Immature natural killer cell (primary cell): Measurements from ENCODE around the gene RIPK1. TPM values are rescaled to one million over a fixed set of nuclear protein-coding genes. Genes with fewer than 3 reads are reported as not detected.
"Not testable (repeated sequence)": the region's sequence is repeated elsewhere in the genome, so short reads cannot be mapped to it uniquely, and the experiment has no call there.

Experiments
- DNase-seq, 3 donors: peaks; one replicate each; pipeline ENCODE4 v3.0.0; 2022; ENCODE audit warnings: mixed read lengths in 1 of 3
- H3K27ac Mint-ChIP-seq, 6 donors: one replicate each; pipeline ENCODE4 v1.8.0; 2020; ENCODE audit warnings: mixed read lengths in 6 of 6, mild to moderate bottlenecking in 5 of 6, inconsistent platforms in 4 of 6, moderate library complexity in 3 of 6
- H3K27me3 Mint-ChIP-seq, 3 donors: one replicate each; pipeline ENCODE4 v1.8.0; 2020 to 2021; ENCODE audit warnings: low read depth in 3 of 3, mild to moderate bottlenecking in 3 of 3, mixed read lengths in 3 of 3, moderate library complexity in 3 of 3, inconsistent platforms in 1 of 3
- H3K36me3 Mint-ChIP-seq, 3 donors: one replicate each; pipeline ENCODE4 v1.8.0; 2020; ENCODE audit warnings: mixed read lengths in 3 of 3, inconsistent platforms in 2 of 3, mild to moderate bottlenecking in 2 of 3
- H3K4me1 Mint-ChIP-seq, 2 donors: one replicate each; pipeline ENCODE4 v1.8.0; 2020; ENCODE audit warnings: inconsistent platforms in 2 of 2, mild to moderate bottlenecking in 2 of 2, mixed read lengths in 2 of 2, moderate library complexity in 1 of 2
- H3K4me3 Mint-ChIP-seq, 5 donors: one replicate each; pipeline ENCODE4 v1.8.0; 2020; ENCODE audit warnings: mild to moderate bottlenecking in 5 of 5, mixed read lengths in 5 of 5, inconsistent platforms in 3 of 5, moderate library complexity in 3 of 5
- H3K9me3 Mint-ChIP-seq, 6 donors: one replicate each; pipeline ENCODE4 v1.8.0; 2020; ENCODE audit warnings: mild to moderate bottlenecking in 6 of 6, mixed read lengths in 6 of 6, inconsistent platforms in 4 of 6, moderate library complexity in 3 of 6
- polyA plus RNA-seq, 3 donors: library from polyadenylated mRNA; unstranded; fragments of 300-500 nt; fragmentation: Illumina TruSeq; gene quantifications; one replicate each; pipeline ENCODE4 v1.2.3, GENCODE V29; 2021

Gene RIPK1
- polyA plus RNA-seq, 3 donors from 2014 or later, result 13.8 to 32.6 (median 23.5) TPM

DNA sequence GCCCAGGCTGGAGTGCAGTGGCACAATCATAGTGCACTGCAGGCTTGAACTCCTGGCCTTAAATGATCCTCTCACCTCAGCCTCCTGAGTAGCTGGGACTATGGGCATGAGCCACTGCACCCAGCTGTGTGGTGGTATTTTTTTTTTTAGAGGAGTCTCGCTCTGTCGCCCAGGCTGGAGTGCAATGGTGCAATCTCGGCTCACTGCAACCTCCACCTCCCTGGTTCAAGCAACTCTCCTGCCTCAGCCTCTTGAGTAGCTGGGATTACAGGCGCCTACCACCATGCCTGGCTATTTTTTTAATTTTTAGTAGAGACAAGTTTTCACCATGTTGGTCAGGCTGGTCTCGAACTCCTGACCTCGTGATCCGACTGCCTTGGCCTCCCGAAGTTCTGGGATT is 10.7 kb downstream of the RIPK1 start:
- H3K4me3 Mint-ChIP-seq, H3K9me3 Mint-ChIP-seq, DNase-seq, H3K27me3 Mint-ChIP-seq: not testable (repeated sequence)
- peak overlapping the region in 1 of 6 donors; percentile 68 for H3K27ac Mint-ChIP-seq
- H3K4me1 Mint-ChIP-seq, result peaks cover 45 to 46% of the 10 kb centered on the region in 2 donors
- peaks cover 32 to 59% (median 38%) of the 10 kb centered on the region in 3 donors for H3K36me3 Mint-ChIP-seq

DNA sequence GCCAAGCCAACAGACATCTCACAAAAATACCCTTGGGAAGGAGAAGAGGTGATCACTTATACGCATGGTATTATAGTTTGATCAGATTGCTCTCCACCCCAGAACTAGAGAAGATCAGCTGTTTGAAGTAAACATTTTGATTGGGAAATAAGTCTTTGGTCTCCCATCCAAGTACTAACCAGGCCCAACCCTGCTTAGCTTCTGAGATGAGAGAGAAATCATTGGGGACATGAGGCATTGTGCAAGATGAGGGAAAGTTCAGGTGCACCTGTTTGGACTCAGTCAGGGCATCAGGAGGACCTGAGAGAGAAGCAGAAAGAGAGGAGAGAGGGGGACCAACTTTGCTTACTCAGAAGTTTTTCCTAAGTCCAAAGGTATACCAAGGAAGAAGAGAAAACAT is 11.4 kb downstream of the RIPK1 start:
- H3K4me3 Mint-ChIP-seq, result no peak overlapping the region
- peaks cover 36 to 64% (median 42%) of the 10 kb centered on the region in 3 donors for H3K36me3 Mint-ChIP-seq
- peaks cover 0 to 2% (median 0%) of the 10 kb centered on the region in 3 donors for H3K27me3 Mint-ChIP-seq
- no peak for DNase-seq
- H3K9me3 Mint-ChIP-seq, result no peaks in the 10 kb centered on the region
- peak overlapping the region in 3 of 6 donors; percentile 12 to 30 (median 15) for H3K27ac Mint-ChIP-seq
- H3K4me1 Mint-ChIP-seq, result peaks cover 40 to 43% of the 10 kb centered on the region in 2 donors

- H3K9me3 Mint-ChIP-seq, result no peaks in the 10 kb centered on the region
- peaks cover 0 to 2% (median 2%) of the 10 kb centered on the region in 3 donors for H3K27me3 Mint-ChIP-seq
- peaks cover 41 to 77% (median 56%) of the 10 kb centered on the region in 3 donors for H3K36me3 Mint-ChIP-seq
- no peak for DNase-seq
- H3K4me3 Mint-ChIP-seq, result no peak overlapping the region
- peaks cover 22% of the 10 kb centered on the region in 2 donors for H3K4me1 Mint-ChIP-seq
- no peak overlapping the region for H3K27ac Mint-ChIP-seq
Measured at GRCh38 chr6:3081960-3082359, 13.7 kb downstream of the RIPK1 start.

DNA sequence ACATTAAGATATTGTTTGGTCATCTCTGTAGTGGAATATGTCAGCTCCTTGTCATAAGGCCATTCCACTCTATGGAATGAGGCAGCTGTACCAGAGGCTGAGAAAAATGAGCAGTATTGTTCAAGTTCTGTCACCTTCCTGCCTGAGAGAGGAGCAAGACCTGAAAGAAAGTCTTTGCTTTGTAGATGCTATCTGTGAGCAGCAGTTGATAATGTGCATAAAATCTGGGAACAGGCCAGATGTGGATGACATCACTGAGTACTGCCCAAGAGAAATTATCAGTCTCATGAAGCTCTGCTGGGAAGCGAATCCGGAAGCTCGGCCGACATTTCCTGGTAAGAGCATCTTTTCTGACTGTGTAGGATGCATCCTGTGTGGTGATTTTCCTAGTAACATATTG is 16.8 kb downstream of the RIPK1 start:
- Mint-ChIP-seq H3K36me3 (peaks cover 33 to 68% (median 50%) of the 10 kb centered on the region in 3 donors), H3K4me3 (no peak overlapping the region), H3K27me3 (peaks cover 0 to 3% (median 2%) of the 10 kb centered on the region in 3 donors), H3K9me3 (no peaks in the 10 kb centered on the region), H3K27ac (no peak overlapping the region), H3K4me1 (peaks cover 29 to 34% of the 10 kb centered on the region in 2 donors)
- DNase-seq, result no peak

- Mint-ChIP-seq H3K27ac (peak overlapping the region in 4 of 6 donors; percentile 15 to 71 (median 42)), H3K9me3 (no peaks in the 10 kb centered on the region), H3K4me1 (peaks cover 27 to 34% of the 10 kb centered on the region in 2 donors), H3K4me3 (no peak overlapping the region), H3K36me3 (peaks cover 29 to 63% (median 46%) of the 10 kb centered on the region in 3 donors), H3K27me3 (peaks cover 2 to 3% (median 2%) of the 10 kb centered on the region in 3 donors)
- no peak for DNase-seq
Measured at GRCh38 chr6:3086282-3086946, 18.1 kb downstream of the RIPK1 start.

GRCh38 chr6:3088446-3088845 is 20.2 kb downstream of the RIPK1 start:
- Mint-ChIP-seq H3K9me3 (no peaks in the 10 kb centered on the region), H3K4me1 (peaks cover 23 to 34% of the 10 kb centered on the region in 2 donors), H3K36me3 (peaks cover 18 to 48% (median 36%) of the 10 kb centered on the region in 3 donors), H3K27me3 (peaks cover 2 to 3% (median 2%) of the 10 kb centered on the region in 3 donors), H3K4me3 (peak overlapping the region in 3 of 5 donors; percentile 20 to 29 (median 24)), H3K27ac (peak overlapping the region; percentile 71 to 88 (median 81))
- DNase-seq, result peak; percentile 38 to 53 (median 47)

GRCh38 chr6:3088968-3089367 is 20.7 kb downstream of the RIPK1 start:
- Mint-ChIP-seq H3K4me1 (peaks cover 23 to 34% of the 10 kb centered on the region in 2 donors), H3K27me3 (peaks cover 2 to 3% (median 3%) of the 10 kb centered on the region in 3 donors), H3K9me3 (no peaks in the 10 kb centered on the region), H3K36me3 (peaks cover 14 to 44% (median 32%) of the 10 kb centered on the region in 3 donors), H3K27ac (peak overlapping the region in 5 of 6 donors; percentile 28 to 84 (median 79)), H3K4me3 (peak overlapping the region in 2 of 5 donors; percentile 24 to 26)
- no peak for DNase-seq

DNA sequence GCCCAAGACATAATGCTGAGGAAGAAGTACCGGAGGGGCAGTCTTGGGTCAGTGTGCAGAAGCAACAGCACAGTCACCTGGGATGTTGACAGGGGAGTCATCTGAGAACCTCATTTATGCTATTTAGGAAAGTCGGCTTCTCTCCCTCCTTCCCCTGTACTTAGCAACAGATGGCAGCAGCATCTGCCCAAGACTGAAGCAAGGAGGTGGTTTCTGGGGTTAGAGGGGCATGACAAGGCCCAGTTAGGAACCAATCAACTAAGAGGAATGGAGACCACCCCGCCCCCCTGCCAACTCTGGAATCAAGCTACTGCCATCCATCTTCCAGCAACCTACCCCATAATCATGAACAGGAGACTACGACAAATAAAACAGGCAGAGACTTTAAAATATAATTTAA is 21.7 kb downstream of the RIPK1 start:
- Mint-ChIP-seq H3K27ac (peak overlapping the region in 5 of 6 donors; percentile 1 to 45 (median 13)), H3K9me3 (no peaks in the 10 kb centered on the region), H3K4me3 (no peak overlapping the region), H3K27me3 (peaks cover 2 to 4% (median 3%) of the 10 kb centered on the region in 3 donors), H3K4me1 (peaks cover 23 to 34% of the 10 kb centered on the region in 2 donors), H3K36me3 (peaks cover 12 to 48% (median 31%) of the 10 kb centered on the region in 3 donors)
- no peak for DNase-seq

DNA sequence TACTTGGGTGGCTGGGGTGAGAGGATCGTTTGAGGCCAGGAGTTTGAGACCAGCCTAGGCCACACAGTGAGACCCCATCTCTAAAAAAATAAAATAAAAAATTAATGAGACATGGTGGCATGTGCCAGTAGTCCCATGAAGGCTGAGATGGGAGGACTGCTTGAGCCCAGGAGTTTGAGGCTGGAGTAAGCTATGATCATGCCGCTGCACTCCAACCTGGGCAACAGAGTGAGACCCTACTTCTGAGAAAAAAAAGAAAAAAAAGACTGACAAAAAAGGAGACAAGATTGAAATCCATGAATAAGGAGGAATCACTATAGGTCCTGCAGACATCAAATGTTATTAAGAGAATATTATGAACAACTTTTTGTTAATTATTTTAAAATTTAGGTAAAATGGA is 26.5 kb downstream of the RIPK1 start:
- H3K4me1 Mint-ChIP-seq, result peaks cover 1 to 8% of the 10 kb centered on the region in 2 donors
- no peak for DNase-seq
- peaks cover 0 to 4% (median 0%) of the 10 kb centered on the region in 3 donors for H3K27me3 Mint-ChIP-seq
- H3K27ac Mint-ChIP-seq, result peak overlapping the region in 2 of 6 donors; percentile 35 to 59
- H3K36me3 Mint-ChIP-seq, result peaks cover 8 to 34% (median 12%) of the 10 kb centered on the region in 3 donors
- no peaks in the 10 kb centered on the region for H3K9me3 Mint-ChIP-seq
- H3K4me3 Mint-ChIP-seq, result no peak overlapping the region

DNA sequence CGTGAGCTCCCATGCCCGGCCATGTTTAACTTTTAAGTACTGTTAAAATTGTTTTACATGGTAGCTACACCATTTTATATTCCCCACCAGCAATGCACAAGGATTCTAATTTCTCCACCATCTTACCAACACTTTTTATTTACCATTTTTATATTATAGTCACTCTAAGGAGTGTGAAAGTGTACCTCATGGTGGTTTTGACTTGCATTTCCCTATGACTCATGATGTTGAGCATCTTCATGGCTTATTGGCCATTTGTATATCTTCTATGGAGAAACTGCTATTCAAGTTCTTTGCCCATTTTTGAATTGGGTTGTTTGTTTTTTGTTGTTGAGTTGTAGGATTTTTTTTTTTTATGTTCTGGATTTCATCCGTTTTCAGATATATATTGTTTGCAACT is 34.6 kb downstream of the RIPK1 start:
- Mint-ChIP-seq H3K9me3 (no peaks in the 10 kb centered on the region), H3K27ac (no peak overlapping the region), H3K27me3 (peaks cover 0 to 4% (median 0%) of the 10 kb centered on the region in 3 donors), H3K36me3 (peaks cover 17 to 40% (median 33%) of the 10 kb centered on the region in 3 donors), H3K4me3 (no peak overlapping the region), H3K4me1 (peaks cover 1 to 10% of the 10 kb centered on the region in 2 donors)
- DNase-seq, result no peak

GRCh38 chr6:3108746-3109414 is 40.6 kb downstream of the RIPK1 start:
- peak overlapping the region in 5 of 6 donors; percentile 1 to 89 (median 6) for H3K27ac Mint-ChIP-seq
- DNase-seq, result no peak
- H3K9me3 Mint-ChIP-seq, result no peaks in the 10 kb centered on the region

DNA sequence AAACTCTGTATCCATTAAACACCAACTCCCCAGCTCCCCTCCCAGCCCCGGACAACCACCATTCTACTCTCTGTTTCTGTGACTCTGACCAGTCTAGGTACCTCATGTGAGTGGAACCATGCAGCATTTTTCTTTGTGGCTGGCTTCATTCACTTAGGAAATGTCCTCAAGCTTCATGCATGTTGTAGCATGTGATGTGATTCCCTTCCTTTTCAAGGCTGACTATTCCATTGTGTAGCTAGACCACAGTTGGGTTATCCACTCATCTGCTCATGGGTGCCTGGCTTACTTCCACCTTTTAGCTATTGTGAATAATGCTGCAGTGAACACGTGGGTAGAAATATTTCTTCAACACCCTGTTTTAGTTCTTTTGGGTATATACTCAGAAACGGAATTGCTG is 41.5 kb downstream of the RIPK1 start:
- H3K9me3 Mint-ChIP-seq, result no peaks in the 10 kb centered on the region
- no peak for DNase-seq
- peaks cover 4 to 11% of the 10 kb centered on the region in 2 donors for H3K4me1 Mint-ChIP-seq
- H3K4me3 Mint-ChIP-seq, result no peak overlapping the region
- peaks cover 19 to 38% (median 32%) of the 10 kb centered on the region in 3 donors for H3K36me3 Mint-ChIP-seq
- H3K27me3 Mint-ChIP-seq, result peaks cover 2 to 6% (median 3%) of the 10 kb centered on the region in 3 donors
- peak overlapping the region; percentile 8 to 68 (median 30) for H3K27ac Mint-ChIP-seq

More at GRCh38 chr6:3108746-3109414, 40.6 kb downstream of the RIPK1 start:
- H3K36me3 Mint-ChIP-seq, result peaks cover 19 to 47% (median 39%) of the 10 kb centered on the region in 3 donors
- peaks cover 2 to 6% (median 3%) of the 10 kb centered on the region in 3 donors for H3K27me3 Mint-ChIP-seq
- H3K4me3 Mint-ChIP-seq, result no peak overlapping the region
- H3K4me1 Mint-ChIP-seq, result peaks cover 4 to 11% of the 10 kb centered on the region in 2 donors

DNA sequence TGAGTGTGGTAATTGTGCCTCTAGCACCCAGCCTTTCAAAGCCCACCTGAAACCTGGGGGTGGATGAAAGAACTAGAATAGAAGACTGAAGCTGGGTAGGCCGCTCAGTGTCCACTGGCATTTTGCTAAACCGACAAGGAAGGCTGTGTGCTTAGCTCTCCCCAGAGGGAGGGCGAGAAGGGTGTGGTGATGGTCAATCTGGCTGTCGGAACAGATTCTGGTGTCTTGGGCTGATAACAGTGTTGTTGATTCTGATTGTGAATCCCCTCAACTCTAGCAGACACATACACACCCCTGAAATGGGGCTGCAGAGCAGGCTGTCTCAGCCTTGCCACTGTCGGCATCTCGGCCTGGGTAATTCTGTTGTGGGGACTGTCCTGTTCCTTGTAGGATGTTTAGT is 46.1 kb downstream of the RIPK1 start:
- Mint-ChIP-seq H3K9me3 (no peaks in the 10 kb centered on the region), H3K27ac (peak overlapping the region in 1 of 6 donors; percentile 43), H3K4me3 (no peak overlapping the region), H3K27me3 (peaks cover 7 to 11% (median 9%) of the 10 kb centered on the region in 3 donors), H3K4me1 (peaks cover 13 to 14% of the 10 kb centered on the region in 2 donors), H3K36me3 (peaks cover 7 to 16% (median 10%) of the 10 kb centered on the region in 3 donors)
- no peak for DNase-seq
